HepG2 (cell line): ENCODE results near the gene MRFAP1. TPM values are rescaled to one million over a fixed set of nuclear protein-coding genes. Genes with fewer than 3 reads are reported as not detected.

Experiments used
- AFF4 ChIP-seq: sonication (generic); formaldehyde crosslinking; IDR thresholded peaks from 2 replicates; pipeline ENCODE4 v1.4.0; 2020; ENCODE audit warnings: missing genetic modification reagents
- AGO2 ChIP-seq: fragments of 200-400 bp; formaldehyde crosslinking; optimal IDR thresholded peaks from 2 replicates; pipeline ENCODE3; 2017; ENCODE audit warnings: mild to moderate bottlenecking, low read depth, low read length, moderate library complexity
- ATF7 ChIP-seq, 2 experiments: fragments of 450-650 bp in 1 of 2; sonication (generic) in 1 of 2; formaldehyde crosslinking in 1 of 2; IDR thresholded peaks; 2 replicates each; pipeline versions ENCODE4 v1.4.0 to v1.6.1; 2016 to 2020; ENCODE audit warnings: antibody characterized with exemption in 1 of 2, mild to moderate bottlenecking in 1 of 2, missing genetic modification reagents in 1 of 2
- CBX5 ChIP-seq: sonication (generic); formaldehyde crosslinking; IDR thresholded peaks from 2 replicates; pipeline ENCODE4 v1.4.0; 2020; ENCODE audit warnings: missing genetic modification reagents, borderline replicate concordance
- MTF2 ChIP-seq: sonication (generic); formaldehyde crosslinking; IDR thresholded peaks from 2 replicates; pipeline ENCODE4 v1.5.0; 2020; ENCODE audit warnings: missing genetic modification reagents, borderline replicate concordance
- MXD1 ChIP-seq: sonication (generic); formaldehyde crosslinking; IDR thresholded peaks from 2 replicates; pipeline ENCODE4 v1.4.0; 2020; ENCODE audit warnings: mild to moderate bottlenecking, missing genetic modification reagents
- SALL1 ChIP-seq: sonication (generic); formaldehyde crosslinking; IDR thresholded peaks from 2 replicates; pipeline ENCODE4 v1.8.0; 2022; ENCODE audit warnings: mild to moderate bottlenecking, missing genetic modification reagents
- SP1 ChIP-seq, 2 experiments: fragments of 450-650 bp in 1 of 2; sonication (generic) in 1 of 2; formaldehyde crosslinking in 1 of 2; IDR thresholded peaks; 2 replicates each; pipeline versions ENCODE4 v1.4.0 to v1.6.1; 2016 to 2020; ENCODE audit warnings: missing genetic modification reagents in 1 of 2
- ZNF616 ChIP-seq: sonication (generic); formaldehyde crosslinking; IDR thresholded peaks from 2 replicates; pipeline ENCODE4 v1.5.0; 2020; ENCODE audit warnings: low read depth, mild to moderate bottlenecking, missing genetic modification reagents
- ZNF781 ChIP-seq: sonication (generic); formaldehyde crosslinking; IDR thresholded peaks from 2 replicates; pipeline ENCODE4 v1.5.1; 2020; ENCODE audit warnings: borderline replicate concordance, mild to moderate bottlenecking, missing genetic modification reagents; ENCODE audit errors: not compliant biosample characterization
- polyA plus RNA-seq, 8 experiments: library from polyadenylated mRNA; depleted of rRNA in 3 of 8; stranded (reverse) in 7 of 8; unstranded in 1 of 8; fragments of >200 nt; fragmentation: Illumina TruSeq in 4 of 8; extraction: Trizol in 4 of 8; gene quantifications; 2 replicates each; pipeline versions ENCODE4 v1.2.1 to v1.2.3, GENCODE V29; 2011 to 2016; ENCODE audit warnings: low read depth in 4 of 8, missing spikeins in 1 of 8, mixed read lengths in 1 of 8; ENCODE audit not compliant: insufficient read depth in 1 of 8
- total RNA-seq, 5 experiments: library from RNA; depleted of rRNA; stranded (reverse); fragments of >200 nt; fragmentation: Illumina TruSeq; extraction: Trizol; gene quantifications; 2 replicates each; pipeline ENCODE4 v1.2.3, GENCODE V29; 2016; ENCODE audit warnings: low read depth in 1 of 5
- TF ChIP-seq, protein P1 (sequence below): sonication (generic); formaldehyde crosslinking; IDR thresholded peaks from 2 replicates; pipeline ENCODE4 v1.5.0; 2020; ENCODE audit warnings: missing genetic modification reagents, mild to moderate bottlenecking, borderline replicate concordance
- TF ChIP-seq, protein P2 (sequence below), 2 experiments: sonication (generic) in 1 of 2; formaldehyde crosslinking in 1 of 2; IDR thresholded peaks; 2 replicates each; pipeline versions ENCODE4 v1.6.1 to v1.9.0; 2014 to 2022; ENCODE audit warnings: antibody characterized with exemption in 1 of 2, borderline replicate concordance in 1 of 2, inconsistent platforms in 1 of 2, low read depth in 1 of 2, missing genetic modification reagents in 1 of 2
- TF ChIP-seq, protein P3 (sequence below): IDR thresholded peaks from 2 replicates; pipeline ENCODE4 v1.6.1; 2018; ENCODE audit warnings: missing genetic modification reagents

MRFAP1 gene
- total and polyA plus RNA-seq, 2 of the 13 experiments (the other 11 are each of a cell fraction or from before 2014, with no cell fraction given): 112 to 158 TPM

- TF ChIP-seq SP1 (IDR thresholded peaks at IDR 0.05) (no peak), SP1 (CRISPR knock-in tag; IDR thresholded peaks at IDR 0.05) (no peak), ATF7 (IDR thresholded peaks at IDR 0.05) (no peak), ATF7 (CRISPR knock-in tag; IDR thresholded peaks at IDR 0.05) (no peak), AFF4 (CRISPR knock-in tag) (no peak), MXD1 (no peak), AGO2 (peak; percentile 73), CBX5 (CRISPR knock-in tag) (no peak), SALL1 (CRISPR knock-in tag) (peak; percentile 10; the same call in 1 of the 2 replicates), ZNF781 (CRISPR knock-in tag) (no peak), ZNF616 (CRISPR knock-in tag) (no peak), MTF2 (CRISPR knock-in tag) (no peak)
- TF ChIP-seq, protein P1, sequence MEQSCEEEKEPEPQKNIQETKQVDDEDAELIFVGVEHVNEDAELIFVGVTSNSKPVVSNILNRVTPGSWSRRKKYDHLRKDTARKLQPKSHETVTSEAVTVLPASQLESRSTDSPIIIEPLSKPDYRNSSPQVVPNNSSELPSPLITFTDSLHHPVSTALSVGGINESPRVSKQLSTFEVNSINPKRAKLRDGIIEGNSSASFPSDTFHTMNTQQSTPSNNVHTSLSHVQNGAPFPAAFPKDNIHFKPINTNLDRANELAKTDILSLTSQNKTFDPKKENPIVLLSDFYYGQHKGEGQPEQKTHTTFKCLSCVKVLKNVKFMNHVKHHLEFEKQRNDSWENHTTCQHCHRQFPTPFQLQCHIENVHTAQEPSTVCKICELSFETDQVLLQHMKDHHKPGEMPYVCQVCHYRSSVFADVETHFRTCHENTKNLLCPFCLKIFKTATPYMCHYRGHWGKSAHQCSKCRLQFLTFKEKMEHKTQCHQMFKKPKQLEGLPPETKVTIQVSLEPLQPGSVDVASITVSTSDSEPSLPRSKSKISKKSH (CRISPR knock-in tag): 0 out of 2 replicates have a peak, but pooled peaks have one; percentile 51
- TF ChIP-seq, protein P2, sequence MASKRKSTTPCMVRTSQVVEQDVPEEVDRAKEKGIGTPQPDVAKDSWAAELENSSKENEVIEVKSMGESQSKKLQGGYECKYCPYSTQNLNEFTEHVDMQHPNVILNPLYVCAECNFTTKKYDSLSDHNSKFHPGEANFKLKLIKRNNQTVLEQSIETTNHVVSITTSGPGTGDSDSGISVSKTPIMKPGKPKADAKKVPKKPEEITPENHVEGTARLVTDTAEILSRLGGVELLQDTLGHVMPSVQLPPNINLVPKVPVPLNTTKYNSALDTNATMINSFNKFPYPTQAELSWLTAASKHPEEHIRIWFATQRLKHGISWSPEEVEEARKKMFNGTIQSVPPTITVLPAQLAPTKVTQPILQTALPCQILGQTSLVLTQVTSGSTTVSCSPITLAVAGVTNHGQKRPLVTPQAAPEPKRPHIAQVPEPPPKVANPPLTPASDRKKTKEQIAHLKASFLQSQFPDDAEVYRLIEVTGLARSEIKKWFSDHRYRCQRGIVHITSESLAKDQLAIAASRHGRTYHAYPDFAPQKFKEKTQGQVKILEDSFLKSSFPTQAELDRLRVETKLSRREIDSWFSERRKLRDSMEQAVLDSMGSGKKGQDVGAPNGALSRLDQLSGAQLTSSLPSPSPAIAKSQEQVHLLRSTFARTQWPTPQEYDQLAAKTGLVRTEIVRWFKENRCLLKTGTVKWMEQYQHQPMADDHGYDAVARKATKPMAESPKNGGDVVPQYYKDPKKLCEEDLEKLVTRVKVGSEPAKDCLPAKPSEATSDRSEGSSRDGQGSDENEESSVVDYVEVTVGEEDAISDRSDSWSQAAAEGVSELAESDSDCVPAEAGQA (IDR thresholded peaks at IDR 0.05; ENCODE audit: low read depth): no peak
- TF ChIP-seq, protein P2 (CRISPR knock-in tag; IDR thresholded peaks at IDR 0.05; ENCODE audit: borderline replicate concordance): no peak
- TF ChIP-seq, protein P3, sequence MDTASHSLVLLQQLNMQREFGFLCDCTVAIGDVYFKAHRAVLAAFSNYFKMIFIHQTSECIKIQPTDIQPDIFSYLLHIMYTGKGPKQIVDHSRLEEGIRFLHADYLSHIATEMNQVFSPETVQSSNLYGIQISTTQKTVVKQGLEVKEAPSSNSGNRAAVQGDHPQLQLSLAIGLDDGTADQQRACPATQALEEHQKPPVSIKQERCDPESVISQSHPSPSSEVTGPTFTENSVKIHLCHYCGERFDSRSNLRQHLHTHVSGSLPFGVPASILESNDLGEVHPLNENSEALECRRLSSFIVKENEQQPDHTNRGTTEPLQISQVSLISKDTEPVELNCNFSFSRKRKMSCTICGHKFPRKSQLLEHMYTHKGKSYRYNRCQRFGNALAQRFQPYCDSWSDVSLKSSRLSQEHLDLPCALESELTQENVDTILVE: no peak
Measured at GRCh38 chr4:6676722-6677558, 36.5 kb downstream of the MRFAP1 start (continued).
